Measurements from ENCODE around the gene MIER2.

MIER2 gene

GRCh38 chr19:328025-328505, 16.5 kb downstream of the MIER2 start:
- DNase-seq = no peak

GRCh38 chr19:327291-328024, 17.1 kb downstream of the MIER2 start:
- no peak for DNase-seq

- DNase-seq = no peak
Measured at GRCh38 chr19:326871-327270, 17.7 kb downstream of the MIER2 start.

- no peak for DNase-seq
Measured at GRCh38 chr19:325937-326565, 18.5 kb downstream of the MIER2 start.

- DNase-seq = no peak
Measured at GRCh38 chr19:325173-325936, 19.2 kb downstream of the MIER2 start.

GRCh38 chr19:324716-325115, 19.9 kb downstream of the MIER2 start:
- no peak for DNase-seq

- DNase-seq = no peak
Measured at GRCh38 chr19:322616-323015, 22.0 kb downstream of the MIER2 start.

GRCh38 chr19:318509-318774, 26.2 kb downstream of the MIER2 start:
- no peak for DNase-seq

- no peak for DNase-seq
Measured at GRCh38 chr19:317710-318508, 26.7 kb downstream of the MIER2 start.

GRCh38 chr19:315811-316210, 28.8 kb downstream of the MIER2 start:
- no peak for DNase-seq

- no peak for DNase-seq
Measured at GRCh38 chr19:313988-314815, 30.4 kb downstream of the MIER2 start.

GRCh38 chr19:313169-313987, 31.2 kb downstream of the MIER2 start:
- no peak for DNase-seq

GRCh38 chr19:311813-312261, 32.8 kb downstream of the MIER2 start:
- DNase-seq = no peak

- DNase-seq = no peak
Measured at GRCh38 chr19:310781-311496, 33.7 kb downstream of the MIER2 start.

- DNase-seq = no peak
Measured at GRCh38 chr19:310141-310651, 34.4 kb downstream of the MIER2 start.

GRCh38 chr19:309206-309565, 35.4 kb downstream of the MIER2 start:
- DNase-seq = no peak

GRCh38 chr19:308471-309205, 36.0 kb downstream of the MIER2 start:
- DNase-seq = no peak

- DNase-seq = no peak
Measured at GRCh38 chr19:307793-308420, 36.7 kb downstream of the MIER2 start.

GRCh38 chr19:307111-307531, 37.5 kb downstream of the MIER2 start:
- no peak for DNase-seq
